ENCODE results near the gene SP110. TPM values are rescaled to one million over a fixed set of nuclear protein-coding genes. Genes with fewer than 3 reads are reported as not detected.
"Not testable (repeated sequence)": the region's sequence is repeated elsewhere in the genome, so short reads cannot be mapped to it uniquely, and the experiment has no call there.

The SP110 gene
- total and polyA plus RNA-seq, 7 donors = 3.4 to 15.9 (median 7.2) TPM

DNA sequence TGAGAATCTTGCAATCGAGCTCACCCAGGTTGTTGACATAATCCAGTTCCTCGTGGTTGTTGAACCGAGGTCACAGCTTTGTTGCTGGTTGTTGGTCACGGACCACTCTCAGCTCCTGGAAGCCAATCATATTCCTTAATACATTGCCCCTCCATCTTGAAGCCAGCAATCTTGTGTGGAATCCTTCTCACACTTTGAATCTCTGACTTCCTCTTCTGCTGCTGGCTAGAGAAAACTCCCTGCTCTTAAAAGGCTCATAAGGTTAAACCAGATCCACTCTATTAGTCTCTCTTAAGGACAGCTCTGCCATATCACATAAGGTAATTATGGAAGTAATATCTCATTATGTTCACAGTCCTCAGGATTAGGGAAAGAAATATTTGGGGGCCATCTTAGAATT is 46.9 kb upstream of the SP110 start:
- no peaks in the 10 kb centered on the region for H3K9me3 ChIP-seq
- DNase-seq (no peak), ATAC-seq (no peak)
- H3K4me1 ChIP-seq = no peaks in the 10 kb centered on the region
- H3K27me3 ChIP-seq (ENCODE audit: insufficient read depth in 3 of 3, low read length in 2 of 3) = no peaks in the 10 kb centered on the region
- no peak overlapping the region for H3K27ac ChIP-seq
- intact Hi-C loops (cut with DNase I) = no loop called here
- 51 to 72% (median 63%) methylated on average over 4 of the region's 4 CpGs for WGBS, 3 donors
- H3K36me3 ChIP-seq (ENCODE audit: insufficient read depth in 1 of 2, low read depth in 1 of 2) = no peaks in the 10 kb centered on the region
- H3K4me3 ChIP-seq = no peak overlapping the region
- TF ChIP-seq, protein P1, sequence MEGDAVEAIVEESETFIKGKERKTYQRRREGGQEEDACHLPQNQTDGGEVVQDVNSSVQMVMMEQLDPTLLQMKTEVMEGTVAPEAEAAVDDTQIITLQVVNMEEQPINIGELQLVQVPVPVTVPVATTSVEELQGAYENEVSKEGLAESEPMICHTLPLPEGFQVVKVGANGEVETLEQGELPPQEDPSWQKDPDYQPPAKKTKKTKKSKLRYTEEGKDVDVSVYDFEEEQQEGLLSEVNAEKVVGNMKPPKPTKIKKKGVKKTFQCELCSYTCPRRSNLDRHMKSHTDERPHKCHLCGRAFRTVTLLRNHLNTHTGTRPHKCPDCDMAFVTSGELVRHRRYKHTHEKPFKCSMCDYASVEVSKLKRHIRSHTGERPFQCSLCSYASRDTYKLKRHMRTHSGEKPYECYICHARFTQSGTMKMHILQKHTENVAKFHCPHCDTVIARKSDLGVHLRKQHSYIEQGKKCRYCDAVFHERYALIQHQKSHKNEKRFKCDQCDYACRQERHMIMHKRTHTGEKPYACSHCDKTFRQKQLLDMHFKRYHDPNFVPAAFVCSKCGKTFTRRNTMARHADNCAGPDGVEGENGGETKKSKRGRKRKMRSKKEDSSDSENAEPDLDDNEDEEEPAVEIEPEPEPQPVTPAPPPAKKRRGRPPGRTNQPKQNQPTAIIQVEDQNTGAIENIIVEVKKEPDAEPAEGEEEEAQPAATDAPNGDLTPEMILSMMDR (IDR thresholded peaks at IDR 0.05) = no peak

GRCh38 chr2:230264945-230265344 is 45.2 kb upstream of the SP110 start:
- H3K27me3 ChIP-seq (ENCODE audit: insufficient read depth in 3 of 3, low read length in 2 of 3); H3K36me3 ChIP-seq (ENCODE audit: insufficient read depth in 1 of 2, low read depth in 1 of 2): not testable (repeated sequence)
- WGBS, 3 donors = 37 to 61% (median 54%) methylated on average over 4 of the region's 4 CpGs

GRCh38 chr2:230262246-230262645 is 42.5 kb upstream of the SP110 start:
- intact Hi-C loops (cut with DNase I) = no loop called here
- H3K4me3 ChIP-seq = no peak overlapping the region
- no peaks in the 10 kb centered on the region for H3K4me1 ChIP-seq
- no peaks in the 10 kb centered on the region for H3K27me3 ChIP-seq (ENCODE audit: insufficient read depth in 3 of 3, low read length in 2 of 3)
- DNase-seq (no peak), ATAC-seq (no peak)
- no peaks in the 10 kb centered on the region for H3K9me3 ChIP-seq
- TF ChIP-seq, protein P1 (IDR thresholded peaks at IDR 0.05) = no peak
- WGBS, 3 donors = 81 to 91% (median 89%) methylated on average over 5 of the region's 5 CpGs
- H3K27ac ChIP-seq = no peak overlapping the region
- H3K36me3 ChIP-seq (ENCODE audit: insufficient read depth in 1 of 2, low read depth in 1 of 2) = no peaks in the 10 kb centered on the region

More at GRCh38 chr2:230264945-230265344, 45.2 kb upstream of the SP110 start:
- ATAC-seq; H3K4me3 ChIP-seq; H3K27ac ChIP-seq; H3K4me1 ChIP-seq; DNase-seq; intact Hi-C loops (cut with DNase I); H3K9me3 ChIP-seq: not testable (repeated sequence)

- TF ChIP-seq, protein P1 (IDR thresholded peaks at IDR 0.05) = no peak
- Histone ChIP-seq H3K4me3 (no peak overlapping the region), H3K36me3 (ENCODE audit: insufficient read depth in 1 of 2, low read depth in 1 of 2) (no peaks in the 10 kb centered on the region), H3K27ac (no peak overlapping the region), H3K4me1 (no peaks in the 10 kb centered on the region), H3K9me3 (no peaks in the 10 kb centered on the region), H3K27me3 (ENCODE audit: insufficient read depth in 3 of 3, low read length in 2 of 3) (peaks cover 0 to 2% (median 0%) of the 10 kb centered on the region in 3 donors)
- ATAC-seq (no peak), DNase-seq (no peak)
- intact Hi-C loops (cut with DNase I) = no loop called here
- 66 to 71% (median 69%) methylated on average over 4 of the region's 4 CpGs for whole genome bisulfite sequencing, 3 donors
Observed at GRCh38 chr2:230258483-230258882, 38.7 kb upstream of the SP110 start.

DNA sequence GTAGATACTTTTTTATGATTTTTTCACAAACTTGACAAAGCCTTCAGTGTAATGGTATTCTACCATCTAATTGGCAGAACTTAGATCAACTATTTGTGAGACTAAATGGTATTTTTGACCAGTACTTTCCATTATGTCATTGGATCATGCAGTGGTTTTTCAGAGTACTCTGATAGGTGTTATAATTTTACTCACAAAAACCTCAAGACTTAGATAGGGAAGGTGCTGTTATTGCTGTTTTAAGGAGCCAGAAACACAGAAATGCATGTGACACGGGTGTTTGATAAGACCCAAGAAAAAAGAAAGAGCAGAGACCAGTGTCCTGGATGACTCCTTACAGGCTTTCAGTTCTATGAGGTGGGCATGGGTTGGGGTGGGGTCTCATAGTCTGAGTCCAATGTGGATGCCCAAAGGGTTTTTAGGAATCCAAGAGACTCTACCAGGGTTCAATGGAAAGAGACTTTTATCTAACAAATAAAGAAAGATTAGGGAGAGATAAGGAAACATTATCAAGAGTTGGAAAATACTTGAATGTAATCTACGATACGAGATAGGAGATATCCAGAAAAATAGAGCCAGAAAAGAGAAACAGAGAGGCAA is 37.0 kb upstream of the SP110 start:
- Histone ChIP-seq H3K4me1 (no peaks in the 10 kb centered on the region), H3K9me3 (no peaks in the 10 kb centered on the region), H3K27ac (no peak overlapping the region), H3K27me3 (ENCODE audit: insufficient read depth in 3 of 3, low read length in 2 of 3) (peaks cover 0 to 2% (median 0%) of the 10 kb centered on the region in 3 donors), H3K4me3 (no peak overlapping the region), H3K36me3 (ENCODE audit: insufficient read depth in 1 of 2, low read depth in 1 of 2) (no peaks in the 10 kb centered on the region)
- ATAC-seq (no peak), DNase-seq (no peak)
- WGBS, 3 donors = 84 to 86% (median 85%) methylated on average over 3 of the region's 3 CpGs
- intact Hi-C loops (cut with DNase I) = no loop called here
- TF ChIP-seq, protein P1 (IDR thresholded peaks at IDR 0.05) = no peak

Data from psoas muscle (tissue), 8 donors.